Measurements from ENCODE around the gene GSTT4. TPM values are rescaled to one million over a fixed set of nuclear protein-coding genes. Genes with fewer than 3 reads are reported as not detected.

GSTT4 gene
- polyA plus RNA-seq, 1 of the 3 experiments (the other 2 are of a cell fraction), result not detected

GRCh38 chr22:24026733-24027132 lies 21.5 kb upstream of the GSTT4 start:
- Histone ChIP-seq H3F3A (replicated peaks; ENCODE audit: insufficient read depth) (peaks cover 10% of the 10 kb centered on the region), H3K79me2 (ENCODE audit: insufficient read depth) (peaks cover 84% of the 10 kb centered on the region), H3K27ac (ENCODE audit: low read depth in 2 of 2, low read length in 1 of 2) (peak overlapping the region in 1 of 2 experiments; percentile 74; a peak in 1 of 4 replicates), H3K9me3 (peaks cover 18% of the 10 kb centered on the region; the same call in 1 of the 2 replicates), H4K20me1 (ENCODE audit: insufficient read depth) (peaks cover 5% of the 10 kb centered on the region; the same call in 1 of the 2 replicates), H3K4me2 (no peak overlapping the region), H3K36me3 (replicated peaks in 1 of 2; ENCODE audit: control insufficient read depth in 1 of 2, insufficient read depth in 2 of 2, low read length in 1 of 2) (peaks cover 3 to 14% of the 10 kb centered on the region in 2 experiments), H2AFZ (ENCODE audit: low read depth) (no peak overlapping the region), H3K27me3 (ENCODE audit: insufficient read depth) (no peaks in the 10 kb centered on the region), H3K4me1 (ENCODE audit: control insufficient read depth in 1 of 2, insufficient read depth in 2 of 2, low read depth in 1 of 2, low read length in 1 of 2) (peaks cover 0 to 33% of the 10 kb centered on the region in 2 experiments; a peak in 2 of 4 replicates), H3K9ac (no peak overlapping the region), H3K4me3 (ENCODE audit: low read depth in 2 of 2, low read length in 1 of 2) (no peak overlapping the region), H3K9me2 (no peaks in the 10 kb centered on the region)
- peak in 1 of 2 experiments; percentile 80; a peak in 2 of 4 replicates for TF ChIP-seq EP300 (IDR thresholded peaks at IDR 0.05; ENCODE audit: borderline replicate concordance in 1 of 2, low read depth in 1 of 2, low read length in 1 of 2)
- no peak for TF ChIP-seq TEAD4 (IDR thresholded peaks at IDR 0.05; ENCODE audit: borderline replicate concordance, insufficient read depth)
- TF ChIP-seq ZBTB33 (IDR thresholded peaks at IDR 0.05; ENCODE audit: borderline replicate concordance, low read depth), result no peak
- TF ChIP-seq NRF1 (IDR thresholded peaks at IDR 0.05; ENCODE audit: low read depth, low read length), result no peak
- peak; percentile 66; the same call in 1 of the 2 replicates for TF ChIP-seq MXI1 (IDR thresholded peaks at IDR 0.05; ENCODE audit: low read depth, low read length)
- TF ChIP-seq RCOR1 (IDR thresholded peaks at IDR 0.05; ENCODE audit: low read length), result no peak
- peak; percentile 18; the same call in 1 of the 2 replicates for TF ChIP-seq TCF12 (IDR thresholded peaks at IDR 0.05)
- TF ChIP-seq GATA2 (CRISPR knock-in tag; IDR thresholded peaks at IDR 0.05), result peak; percentile 65; the same call in 1 of the 2 replicates
- peak; percentile 49 for DNase-seq
- CTCF ChIA-PET, result interaction anchor here (1.1 kb wide), 1 partner anchor 130 kb away, joined by 3 read pairs; no protein-coding TSS in a partner anchor
- 87% methylated on average over 3 of the region's 3 CpGs for WGBS (ENCODE audit: low lambda C conversion rate)
- POLR2A ChIA-PET, result no interaction called here

GRCh38 chr22:24026056-24026455 lies 20.8 kb upstream of the GSTT4 start:
- Histone ChIP-seq H3F3A (replicated peaks; ENCODE audit: insufficient read depth) (peaks cover 10% of the 10 kb centered on the region), H3K27ac (ENCODE audit: low read depth in 2 of 2, low read length in 1 of 2) (peak overlapping the region in 1 of 2 experiments; percentile 74; a peak in 1 of 4 replicates), H3K79me2 (ENCODE audit: insufficient read depth) (peaks cover 84% of the 10 kb centered on the region), H3K4me3 (ENCODE audit: low read depth in 2 of 2, low read length in 1 of 2) (no peak overlapping the region), H4K20me1 (ENCODE audit: insufficient read depth) (peaks cover 5% of the 10 kb centered on the region; the same call in 1 of the 2 replicates), H3K4me2 (no peak overlapping the region), H3K27me3 (ENCODE audit: insufficient read depth) (no peaks in the 10 kb centered on the region), H3K9ac (no peak overlapping the region), H3K9me2 (no peaks in the 10 kb centered on the region), H3K4me1 (ENCODE audit: control insufficient read depth in 1 of 2, insufficient read depth in 2 of 2, low read depth in 1 of 2, low read length in 1 of 2) (peaks cover 0 to 28% of the 10 kb centered on the region in 2 experiments; a peak in 2 of 4 replicates), H3K36me3 (replicated peaks in 1 of 2; ENCODE audit: control insufficient read depth in 1 of 2, insufficient read depth in 2 of 2, low read length in 1 of 2) (peaks cover under 1 to 14% of the 10 kb centered on the region in 2 experiments), H2AFZ (ENCODE audit: low read depth) (no peak overlapping the region), H3K9me3 (peaks cover 18% of the 10 kb centered on the region; the same call in 1 of the 2 replicates)
- TF ChIP-seq CHD2 (IDR thresholded peaks at IDR 0.05; ENCODE audit: low read length, partially characterized antibody) (no peak), YY1 (IDR thresholded peaks at IDR 0.05; ENCODE audit: low read depth) (no peak), RFX5 (IDR thresholded peaks at IDR 0.05; ENCODE audit: low read length) (no peak), POLR2AphosphoS5 (IDR thresholded peaks at IDR 0.05; ENCODE audit: low read depth, low read length) (no peak), SIN3A (IDR thresholded peaks at IDR 0.05; ENCODE audit: borderline replicate concordance, low read depth, low read length) (no peak), TCF12 (IDR thresholded peaks at IDR 0.05) (no peak), FOSL2 (IDR thresholded peaks at IDR 0.05; ENCODE audit: borderline replicate concordance, low read depth) (no peak), GATA2 (CRISPR knock-in tag; IDR thresholded peaks at IDR 0.05) (no peak), TAF1 (IDR thresholded peaks at IDR 0.05; ENCODE audit: borderline replicate concordance, low read depth, low read length) (no peak), USF2 (IDR thresholded peaks at IDR 0.05; ENCODE audit: borderline replicate concordance, low read depth, low read length) (no peak), TEAD4 (IDR thresholded peaks at IDR 0.05; ENCODE audit: borderline replicate concordance, insufficient read depth) (no peak), MXI1 (IDR thresholded peaks at IDR 0.05; ENCODE audit: low read depth, low read length) (no peak), GABPA (IDR thresholded peaks at IDR 0.05; ENCODE audit: low read depth) (no peak), CTCF (IDR thresholded peaks at IDR 0.05) (no peak), RCOR1 (IDR thresholded peaks at IDR 0.05; ENCODE audit: low read length) (no peak), MAX (IDR thresholded peaks at IDR 0.05; ENCODE audit: low read depth) (no peak)
- CTCF ChIA-PET, result interaction anchor here (0.6 kb wide), 1 partner anchor 850 kb away, joined by 3 read pairs; no protein-coding TSS in a partner anchor
- POLR2A ChIA-PET, result no interaction called here
- DNase-seq, result no peak
- 83% methylated on average over 2 of the region's 2 CpGs for WGBS (ENCODE audit: low lambda C conversion rate)
